Keratinocyte (primary cell): Measurements from ENCODE around the gene CLDN6. TPM values are rescaled to one million over a fixed set of nuclear protein-coding genes. Genes with fewer than 3 reads are reported as not detected.

Source experiments
- DNase-seq: peaks from one replicate; pipeline ENCODE4 v3.0.0-alpha.2; 2011; ENCODE audit warnings: low read depth, missing footprints, low spot score
- FAIRE-seq: peaks from 2 replicates; lab custom pipeline; 2011; peaks lifted over from hg19 to GRCh38; lab: Jason Lieb, UNC
- H2AFZ ChIP-seq: 2 replicates; pipeline ENCODE4 v1.6.0; 2012; ENCODE audit warnings: low read length, control low read depth, inconsistent platforms; ENCODE audit not compliant: control insufficient read depth
- H3K27ac ChIP-seq: 2 replicates; pipeline ENCODE4 v1.5.1; 2011; ENCODE audit warnings: low read length; ENCODE audit not compliant: control insufficient read depth, insufficient read depth
- H3K27me3 ChIP-seq: 3 replicates; pipeline ENCODE4 v1.6.0; 2011; ENCODE audit warnings: low read length; ENCODE audit not compliant: control insufficient read depth, insufficient read depth; ENCODE audit errors: extremely low read depth
- H3K36me3 ChIP-seq, 2 experiments: 2 replicates in 1 of 2; 3 replicates in 1 of 2; pipeline ENCODE4 v1.5.1; 2011; ENCODE audit warnings: low read length in 2 of 2, mild to moderate bottlenecking in 1 of 2; ENCODE audit not compliant: control insufficient read depth in 2 of 2, insufficient read depth in 2 of 2; ENCODE audit errors: extremely low read depth in 1 of 2
- H3K4me1 ChIP-seq: 3 replicates; pipeline ENCODE4 v1.5.1; 2011; ENCODE audit warnings: low read length; ENCODE audit not compliant: control insufficient read depth, insufficient read depth; ENCODE audit errors: extremely low read depth
- H3K4me2 ChIP-seq: 3 replicates; pipeline ENCODE4 v1.6.0; 2011; ENCODE audit warnings: low read depth, low read length; ENCODE audit not compliant: control insufficient read depth, insufficient read depth; ENCODE audit errors: extremely low read depth
- H3K4me3 ChIP-seq, 3 experiments: fragments of 200-600 bp in 1 of 3; sonication (generic) in 1 of 3; 2 replicates in 2 of 3; 3 replicates in 1 of 3; pipeline ENCODE4 v1.5.1; 2011 to 2016; ENCODE audit warnings: low read length in 3 of 3, mild to moderate bottlenecking in 3 of 3, control low read depth in 2 of 3, inconsistent platforms in 1 of 3, low read depth in 1 of 3, mixed read lengths in 1 of 3, mixed run types in 1 of 3, moderate library complexity in 1 of 3; ENCODE audit not compliant: control insufficient read depth in 2 of 3, insufficient read depth in 2 of 3; ENCODE audit errors: extremely low read depth in 1 of 3
- H3K79me2 ChIP-seq: 2 replicates; pipeline ENCODE4 v1.6.0; 2012; ENCODE audit warnings: low read length; ENCODE audit not compliant: control insufficient read depth, insufficient read depth
- H3K9ac ChIP-seq: 3 replicates; pipeline ENCODE4 v1.6.0; 2011; ENCODE audit warnings: low read length; ENCODE audit not compliant: control insufficient read depth, insufficient read depth; ENCODE audit errors: extremely low read depth
- H3K9me1 ChIP-seq: 3 replicates; pipeline ENCODE4 v1.6.0; 2011; ENCODE audit warnings: low read length; ENCODE audit not compliant: control insufficient read depth, insufficient read depth; ENCODE audit errors: extremely low read depth
- H3K9me3 ChIP-seq: 2 replicates; pipeline ENCODE4 v1.5.1; 2012; ENCODE audit warnings: low read depth, low read length; ENCODE audit not compliant: control insufficient read depth
- H4K20me1 ChIP-seq: 3 replicates; pipeline ENCODE4 v1.6.0; 2011; ENCODE audit warnings: low read length; ENCODE audit not compliant: control insufficient read depth, insufficient read depth; ENCODE audit errors: extremely low read depth
- CTCF ChIP-seq, 3 experiments: IDR thresholded peaks in 1 of 3; conservative IDR thresholded peaks in 1 of 3; optimal IDR thresholded peaks in 1 of 3; 2 replicates in 2 of 3; 3 replicates in 1 of 3; pipeline versions ENCODE3 to v1.5.1; 2011; ENCODE audit warnings: low read length in 3 of 3, mild to moderate bottlenecking in 3 of 3, moderate library complexity in 2 of 3, control low read depth in 1 of 3, inconsistent platforms in 1 of 3; ENCODE audit not compliant: insufficient read depth in 2 of 3; ENCODE audit errors: extremely low read depth in 1 of 3
- EZH2 ChIP-seq: IDR thresholded peaks from one replicate; pipeline ENCODE4 v1.6.1; 2012; ENCODE audit warnings: inconsistent platforms, mild to moderate bottlenecking, low read length, moderate library complexity
- dilution Hi-C: fragments of 300-500 bp; cut with MboI; formaldehyde crosslinking; loops from one replicate; pipeline ENCODE4 v1.7.0; 2020; ENCODE audit warnings: low sequenced_read_pairs; ENCODE audit not compliant: extremely low pct_ligation_motif_present
- polyA plus RNA-seq, 5 experiments: library from polyadenylated mRNA; depleted of rRNA in 3 of 5; stranded (reverse) in 3 of 5; stranded (forward) in 1 of 5; unstranded in 1 of 5; fragments of >200 nt; gene quantifications; 1 replicate in 1 of 5; 2 replicates in 3 of 5; 3 replicates in 1 of 5; pipeline versions ENCODE4 v1.2.1 to v1.2.3, GENCODE V29; 2011 to 2012; ENCODE audit warnings: missing spikeins in 2 of 5, low read depth in 1 of 5, low replicate concordance in 1 of 5

Gene CLDN6
- polyA plus RNA-seq, 1 donor (not counting 4 experiments of a cell fraction or from before 2014, with no cell fraction given): not detected

DNA sequence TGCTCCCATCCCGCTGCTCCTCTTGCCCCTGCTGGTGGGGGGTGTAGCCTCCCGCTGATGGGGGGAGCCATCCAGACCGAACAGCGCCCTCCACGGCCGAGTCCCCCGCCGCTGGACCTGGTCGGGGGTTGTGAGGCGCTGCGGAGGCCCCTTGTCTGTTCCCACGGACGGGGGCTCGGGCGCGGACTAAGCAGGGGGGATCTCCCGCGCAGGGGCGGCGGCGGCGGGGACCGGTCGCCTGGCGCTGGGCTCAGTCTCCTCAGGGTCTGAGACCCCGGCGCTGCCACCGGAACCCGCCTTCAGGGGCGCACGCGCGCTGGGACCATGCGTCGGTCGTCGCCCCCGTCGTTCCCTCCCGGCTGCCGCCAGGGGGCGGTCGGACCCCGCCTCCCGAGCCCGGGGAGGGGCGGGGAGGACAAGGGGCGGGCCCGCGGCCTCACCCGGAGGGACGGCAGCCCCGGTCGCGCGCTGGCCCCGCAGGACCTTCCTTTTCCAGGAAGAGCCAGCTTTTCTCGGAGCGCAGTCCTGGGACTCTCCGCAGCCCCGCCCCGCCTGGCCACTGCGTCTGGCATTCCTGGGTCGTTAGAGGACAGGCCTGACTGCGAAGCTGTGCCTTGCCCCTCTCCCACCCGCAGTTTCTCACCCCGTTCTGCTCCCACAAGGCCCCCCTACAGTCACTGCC, 41.2 kb upstream of the CLDN6 start:
- H3K9ac ChIP-seq: peak overlapping the region; percentile 80
- TF ChIP-seq EZH2 (no peak), CTCF (optimal IDR thresholded peaks at IDR 0.05 in 1 of 3, IDR thresholded peaks at IDR 0.05 in 1 of 3, conservative IDR thresholded peaks at IDR 0.05 in 1 of 3; ENCODE audit: extremely low read depth in 1 of 3, insufficient read depth in 2 of 3, low read length in 3 of 3) (peak; percentile 44 to 87 (median 69))
- peak overlapping the region; percentile 72 to 97 (median 81) for H3K4me3 ChIP-seq
- H3K36me3 ChIP-seq: peaks cover 0 to 1% of the 10 kb centered on the region in 2 experiments
- no peaks in the 10 kb centered on the region for H3K79me2 ChIP-seq
- H3K27me3 ChIP-seq: no peaks in the 10 kb centered on the region
- peak overlapping the region; percentile 47 for H3K27ac ChIP-seq
- H2AFZ ChIP-seq: peak overlapping the region; percentile 86
- no peaks in the 10 kb centered on the region for H3K9me3 ChIP-seq
- peaks cover 8% of the 10 kb centered on the region for H3K4me1 ChIP-seq
- H3K9me1 ChIP-seq: no peaks in the 10 kb centered on the region
- peak overlapping the region; percentile 82 for H3K4me2 ChIP-seq
- H4K20me1 ChIP-seq: no peaks in the 10 kb centered on the region
- DNase-seq: no peak
- FAIRE-seq: no peak
- dilution Hi-C loops: no loop called here

DNA sequence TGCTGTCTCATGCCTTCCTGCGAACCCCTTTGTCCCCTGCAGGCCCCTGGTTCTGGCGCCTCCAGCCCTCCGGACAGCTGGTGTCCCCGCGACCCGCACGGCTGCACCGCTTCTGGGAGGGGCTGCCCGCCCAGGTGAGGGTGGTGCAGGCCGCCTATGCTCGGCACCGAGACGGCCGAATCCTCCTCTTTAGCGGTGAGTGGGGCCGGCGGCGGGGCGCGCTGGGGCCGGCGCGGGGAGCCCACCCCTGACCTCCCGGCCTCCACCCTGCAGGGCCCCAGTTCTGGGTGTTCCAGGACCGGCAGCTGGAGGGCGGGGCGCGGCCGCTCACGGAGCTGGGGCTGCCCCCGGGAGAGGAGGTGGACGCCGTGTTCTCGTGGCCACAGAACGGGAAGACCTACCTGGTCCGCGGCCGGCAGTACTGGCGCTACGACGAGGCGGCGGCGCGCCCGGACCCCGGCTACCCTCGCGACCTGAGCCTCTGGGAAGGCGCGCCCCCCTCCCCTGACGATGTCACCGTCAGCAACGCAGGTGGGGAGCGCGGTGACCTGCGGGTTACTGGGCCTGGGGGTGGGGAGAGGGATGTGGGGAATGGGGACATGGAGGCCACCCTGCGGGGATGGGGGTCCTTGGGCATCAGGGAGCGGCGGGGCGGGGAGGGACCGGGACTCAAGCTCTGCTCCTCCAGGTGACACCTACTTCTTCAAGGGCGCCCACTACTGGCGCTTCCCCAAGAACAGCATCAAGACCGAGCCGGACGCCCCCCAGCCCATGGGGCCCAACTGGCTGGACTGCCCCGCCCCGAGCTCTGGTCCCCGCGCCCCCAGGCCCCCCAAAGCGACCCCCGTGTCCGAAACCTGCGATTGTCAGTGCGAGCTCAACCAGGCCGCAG, 40.4 kb upstream of the CLDN6 start:
- H3K36me3 ChIP-seq: peaks cover 0 to 6% of the 10 kb centered on the region in 2 experiments
- H2AFZ ChIP-seq: peak overlapping the region; percentile 77
- FAIRE-seq (no peak), DNase-seq (no peak)
- H3K27ac ChIP-seq: no peak overlapping the region
- peaks cover 8% of the 10 kb centered on the region for H3K4me1 ChIP-seq
- dilution Hi-C loops: no loop called here
- H3K79me2 ChIP-seq: no peaks in the 10 kb centered on the region
- H3K27me3 ChIP-seq: no peaks in the 10 kb centered on the region
- TF ChIP-seq CTCF (optimal IDR thresholded peaks at IDR 0.05 in 1 of 3, IDR thresholded peaks at IDR 0.05 in 1 of 3, conservative IDR thresholded peaks at IDR 0.05 in 1 of 3; ENCODE audit: extremely low read depth in 1 of 3, insufficient read depth in 2 of 3, low read length in 3 of 3): peak in 2 of 3 experiments; percentile 41 to 69
- TF ChIP-seq EZH2: no peak
- H3K4me2 ChIP-seq: peak overlapping the region; percentile 82
- H3K9ac ChIP-seq: peak overlapping the region; percentile 80
- no peaks in the 10 kb centered on the region for H3K9me3 ChIP-seq
- H3K9me1 ChIP-seq: no peaks in the 10 kb centered on the region
- H4K20me1 ChIP-seq: no peaks in the 10 kb centered on the region
- H3K4me3 ChIP-seq: peak overlapping the region; percentile 72 to 97 (median 81)
